IPS DF 19.7 (cell line): ENCODE results near the gene SACS.

Experiments used
- DNase-seq: peaks from one replicate; pipeline ENCODE4 v3.0.0-alpha.2; 2013; ENCODE audit warnings: low read depth, low spot score

The SACS gene

DNA sequence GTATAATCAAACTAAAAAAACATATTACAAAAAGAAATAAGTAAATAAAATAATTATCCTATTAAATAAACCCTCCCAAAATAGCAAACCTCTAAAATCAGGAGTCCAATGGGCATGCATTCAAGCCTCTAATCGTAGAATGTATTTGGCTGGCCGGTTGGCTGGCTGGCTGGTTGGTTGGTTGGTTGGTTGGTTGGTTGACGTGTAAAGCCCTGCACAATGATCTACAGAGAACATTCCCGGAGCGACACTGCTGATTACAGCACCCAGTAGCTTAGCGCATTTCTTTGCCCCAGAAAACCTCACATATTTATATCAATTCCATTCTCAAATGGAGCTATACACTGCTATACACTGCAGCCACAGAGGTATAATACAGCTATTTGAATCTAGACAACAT is 65.6 kb downstream of the SACS start:
- DNase-seq = no peak

- no peak for DNase-seq
These were observed 67.8 kb downstream of the SACS start for GRCh38 chr13:23365652-23366051.

GRCh38 chr13:23359882-23360281 is 73.6 kb downstream of the SACS start:
- no peak for DNase-seq

- DNase-seq = no peak
These were observed 76.2 kb downstream of the SACS start for GRCh38 chr13:23357349-23357748.

GRCh38 chr13:23356368-23356767 is 77.1 kb downstream of the SACS start:
- DNase-seq = no peak

- no peak for DNase-seq
These were observed 79.0 kb downstream of the SACS start for GRCh38 chr13:23354520-23354919.

DNA sequence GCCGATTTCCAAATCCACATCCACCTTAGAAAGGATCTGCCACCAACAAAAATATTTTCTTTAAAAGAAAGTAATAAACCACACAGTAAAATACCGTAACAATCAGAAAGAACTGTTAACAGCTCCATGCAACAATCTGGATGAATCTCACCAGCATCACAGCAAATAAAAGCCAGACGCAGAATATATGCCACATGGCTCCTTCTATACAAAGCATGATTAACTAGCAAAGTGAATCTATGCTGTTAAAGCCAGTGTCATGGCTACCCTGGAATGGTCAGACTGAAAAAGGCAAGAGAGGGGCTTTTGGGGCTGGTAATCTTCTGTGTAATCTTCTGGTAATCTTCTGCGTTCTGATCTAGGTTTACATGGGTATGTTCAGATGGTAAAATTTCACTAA is 81.3 kb downstream of the SACS start:
- no peak for DNase-seq

GRCh38 chr13:23350009-23350408 is 83.5 kb downstream of the SACS start:
- no peak for DNase-seq

DNA sequence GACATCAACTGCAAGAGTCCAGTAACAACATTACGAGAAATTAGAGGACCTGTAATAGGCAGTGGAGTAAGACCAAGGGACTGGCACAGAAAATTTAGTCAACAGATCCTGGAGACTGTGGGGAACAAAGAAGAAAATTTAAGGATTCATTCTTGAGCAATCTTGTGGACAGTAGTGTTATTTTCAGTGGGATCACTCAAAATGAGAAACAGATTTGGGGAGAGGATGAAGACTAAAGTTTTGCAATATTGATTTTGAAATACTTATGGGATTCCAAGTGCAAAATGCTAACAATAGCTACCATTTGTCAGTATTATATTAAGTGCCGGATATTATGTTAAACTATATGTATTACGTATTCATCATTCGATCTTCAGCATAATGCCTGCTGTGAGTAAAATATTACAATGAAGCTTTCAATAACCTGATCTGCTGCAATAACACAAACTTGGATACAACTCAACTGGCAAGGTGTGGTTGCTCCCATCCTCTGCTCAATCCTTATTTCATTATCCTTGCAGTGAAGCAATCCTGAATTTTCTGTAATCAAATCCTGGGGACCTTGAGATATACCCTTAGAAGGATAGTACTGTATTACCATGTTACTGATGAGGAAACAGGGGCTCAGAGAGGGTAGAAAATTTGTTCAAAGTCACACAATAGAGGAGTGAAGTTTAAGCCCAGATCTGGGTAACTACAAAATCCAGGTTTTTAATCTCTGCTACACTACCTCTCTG is 84.2 kb downstream of the SACS start:
- no peak for DNase-seq

- no peak for DNase-seq
These were observed 85.0 kb downstream of the SACS start for GRCh38 chr13:23348262-23349127.

GRCh38 chr13:23347601-23348000 is 85.9 kb downstream of the SACS start:
- no peak for DNase-seq

GRCh38 chr13:23344931-23345595 is 88.4 kb downstream of the SACS start:
- no peak for DNase-seq

- no peak for DNase-seq
These were observed 94.3 kb downstream of the SACS start for GRCh38 chr13:23339225-23339624.

DNA sequence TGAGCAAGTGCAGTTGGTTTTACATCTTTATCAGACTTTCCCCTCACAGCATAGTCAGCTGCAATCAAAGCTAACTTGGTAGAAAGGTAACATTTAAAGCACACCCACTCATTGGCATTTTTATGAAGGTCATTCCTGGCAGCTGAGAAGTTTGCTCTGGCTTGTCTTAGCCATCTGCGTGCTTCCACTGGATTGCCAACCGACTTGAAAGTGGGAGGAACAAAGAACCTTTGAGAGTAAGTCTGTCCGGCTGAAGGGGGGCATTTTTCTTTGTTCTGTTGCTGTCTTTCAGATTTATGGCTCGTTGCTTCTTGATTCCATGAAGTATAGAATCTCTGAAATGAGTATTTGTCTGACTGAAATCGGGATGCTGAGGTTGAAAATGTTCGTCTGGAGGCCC is 103.1 kb downstream of the SACS start:
- DNase-seq = no peak

DNA sequence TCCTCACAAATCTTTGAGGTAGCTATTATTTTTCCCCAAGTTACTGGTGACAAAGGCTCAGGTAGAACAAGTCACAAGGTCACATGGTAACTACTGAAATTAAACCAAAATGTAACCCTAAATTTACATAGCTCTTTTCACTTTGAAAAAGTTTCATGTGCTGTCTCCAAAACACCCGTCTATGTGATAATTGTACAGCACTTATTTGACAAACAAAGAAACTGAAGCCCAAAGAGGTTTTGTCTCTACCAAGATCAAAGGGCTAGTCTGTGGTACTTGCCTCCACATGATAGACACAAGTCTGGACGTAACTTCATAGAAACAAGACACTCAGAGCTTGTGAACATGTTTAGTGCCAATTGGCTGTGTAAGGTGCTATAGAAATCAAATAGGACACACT is 108.3 kb downstream of the SACS start:
- no peak for DNase-seq

GRCh38 chr13:23323946-23324709 is 109.4 kb downstream of the SACS start:
- no peak for DNase-seq

DNA sequence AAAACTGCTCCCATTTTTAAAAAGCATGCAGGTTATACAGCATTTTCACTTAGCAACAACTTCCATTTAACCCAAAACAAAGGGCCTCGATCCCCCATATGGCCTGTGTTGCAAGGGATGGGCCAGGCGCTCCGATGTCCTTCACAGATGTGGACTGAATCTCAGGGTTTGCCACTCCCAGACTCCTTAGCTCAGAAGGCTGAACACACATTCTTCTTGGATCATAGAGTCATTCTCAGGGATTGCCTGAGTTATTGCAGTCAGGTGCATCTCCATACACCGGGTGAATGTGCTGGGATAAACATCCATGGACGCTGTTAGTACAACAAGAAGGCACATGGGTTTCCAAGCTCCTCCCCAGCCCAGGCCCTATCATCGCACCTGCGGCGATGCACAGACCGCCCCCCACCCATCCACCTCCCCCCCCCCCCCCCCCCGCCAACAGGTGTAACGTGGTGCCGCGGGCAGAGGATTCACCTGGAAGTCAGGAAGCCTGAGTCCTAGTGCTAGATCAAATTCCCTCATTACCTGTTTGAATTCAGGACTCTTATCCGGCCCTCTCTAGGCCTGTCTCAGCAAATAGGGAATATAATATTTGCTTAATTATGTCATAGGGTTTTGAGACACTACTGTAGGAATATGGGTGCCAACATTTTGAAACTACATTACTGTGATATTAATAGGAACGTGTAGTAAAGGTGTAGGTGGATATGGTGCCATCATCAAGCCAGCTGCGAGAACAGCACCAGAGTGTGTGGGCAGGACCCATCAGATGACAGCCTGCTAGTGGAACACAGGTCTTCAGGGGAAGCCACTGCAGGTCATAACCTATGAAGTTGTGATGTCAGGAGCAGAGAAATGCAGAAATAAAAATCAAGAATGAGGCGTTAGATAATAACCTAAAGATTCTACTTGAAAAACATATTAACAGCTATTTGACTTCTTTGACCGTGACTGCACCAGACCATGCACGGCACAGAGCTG is 110.9 kb downstream of the SACS start:
- DNase-seq = no peak

GRCh38 chr13:23321535-23322241 is 111.8 kb downstream of the SACS start:
- no peak for DNase-seq

GRCh38 chr13:23320926-23321534 is 112.5 kb downstream of the SACS start:
- DNase-seq = no peak

DNA sequence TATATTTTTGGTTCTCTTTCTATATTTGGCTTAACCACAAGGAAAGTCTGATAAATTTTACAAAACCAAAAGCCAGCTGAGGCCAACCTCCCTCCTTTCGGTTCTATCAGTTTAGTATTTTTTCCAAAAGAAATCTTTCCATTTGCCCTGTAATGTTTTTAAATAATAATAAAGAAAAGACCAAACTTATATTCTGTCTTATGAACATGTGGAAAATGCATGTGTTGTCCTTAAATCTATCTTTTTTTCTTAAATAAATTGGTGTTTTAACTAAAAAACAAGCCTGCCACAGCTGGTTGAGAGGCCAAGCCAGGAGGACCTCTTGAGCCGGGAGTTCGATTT is 113.6 kb downstream of the SACS start:
- no peak for DNase-seq
